Measurements from ENCODE around the gene OR1L1.

Gene OR1L1

DNA sequence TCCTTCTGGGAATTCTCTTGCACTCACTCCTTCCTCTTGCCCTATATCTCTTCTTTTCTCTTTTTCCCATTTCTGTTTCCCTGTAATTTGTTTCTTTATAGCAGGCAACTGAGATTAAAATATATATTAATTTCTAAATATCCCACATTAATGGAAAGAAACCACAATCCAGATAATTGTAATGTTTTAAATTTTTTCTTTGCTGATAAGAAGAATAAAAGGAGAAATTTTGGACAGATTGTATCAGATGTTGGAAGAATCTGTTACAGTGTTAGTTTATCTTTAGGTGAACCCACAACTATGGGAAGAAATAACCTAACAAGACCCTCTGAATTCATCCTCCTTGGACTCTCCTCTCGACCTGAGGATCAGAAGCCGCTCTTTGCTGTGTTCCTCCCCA, at the start of gene OR1L1:
OR1L1 (plus strand) TSS at position 301 of the 400 bp plus-strand sequence; CDS start at position 301, 0 bp downstream.
- H3K27me3 ChIP-seq (ENCODE audit: control insufficient read depth, insufficient read depth, low read length): no peaks in the 10 kb centered on the region
- H3K9ac ChIP-seq (ENCODE audit: low read depth, low read length): no peak within 1 kb of the TSS
- no peaks in the 10 kb centered on the region for H3K4me1 ChIP-seq (ENCODE audit: control insufficient read depth, insufficient read depth, low read length)
- no peak within 1 kb of the TSS for H3K27ac ChIP-seq (ENCODE audit: low read depth, low read length)
- peaks cover 84% of the 10 kb centered on the region for H3K9me3 ChIP-seq (ENCODE audit: control insufficient read depth, insufficient read depth, low read length)
- H3K4me3 ChIP-seq (ENCODE audit: low read depth, low read length): no peak within 1 kb of the TSS
- no peaks in the 10 kb centered on the region for H3K36me3 ChIP-seq (ENCODE audit: control insufficient read depth, insufficient read depth, low read length)

GRCh38 chr9:122614362-122614761, 47.2 kb upstream of the OR1L1 start, which contains the start of gene OR1Q1:
Gene OR1Q1, plus strand, starts transcription at chr9:122614738. Its CDS starts 0 bp downstream, at chr9:122614738.
- H3K27ac ChIP-seq (ENCODE audit: low read depth, low read length): no peak within 1 kb of the TSS
- H3K9me3 ChIP-seq (ENCODE audit: control insufficient read depth, insufficient read depth, low read length): peaks cover 76% of the 10 kb centered on the region
- H3K36me3 ChIP-seq (ENCODE audit: control insufficient read depth, insufficient read depth, low read length): no peaks in the 10 kb centered on the region
- H3K4me1 ChIP-seq (ENCODE audit: control insufficient read depth, insufficient read depth, low read length): no peaks in the 10 kb centered on the region
- no peaks in the 10 kb centered on the region for H3K27me3 ChIP-seq (ENCODE audit: control insufficient read depth, insufficient read depth, low read length)
- H3K9ac ChIP-seq (ENCODE audit: low read depth, low read length): no peak within 1 kb of the TSS
- H3K4me3 ChIP-seq (ENCODE audit: low read depth, low read length): no peak within 1 kb of the TSS

DNA sequence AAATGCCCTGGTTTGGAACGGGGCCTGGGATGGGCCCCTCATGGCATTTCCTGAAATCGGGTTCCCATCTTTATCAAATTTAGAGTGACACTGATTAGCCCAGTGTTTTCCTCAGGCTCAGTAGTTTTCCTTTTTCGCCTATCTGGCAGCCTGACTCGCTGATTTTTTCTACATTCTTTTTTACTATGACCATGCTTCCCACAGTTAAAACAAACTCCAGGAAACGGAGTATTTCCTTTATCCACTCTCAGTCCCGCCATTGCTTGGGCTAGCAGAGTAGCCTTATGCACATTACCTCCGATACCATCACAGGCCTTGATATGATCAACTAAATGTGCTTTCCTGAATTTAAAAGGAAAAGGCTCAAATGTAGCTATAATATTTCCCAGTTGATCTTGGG, 41.5 kb upstream of the OR1L1 start:
- Histone ChIP-seq H3K4me3 (ENCODE audit: low read depth, low read length) (no peak overlapping the region), H3K36me3 (ENCODE audit: control insufficient read depth, insufficient read depth, low read length) (no peaks in the 10 kb centered on the region), H3K27ac (ENCODE audit: low read depth, low read length) (no peak overlapping the region), H3K4me1 (ENCODE audit: control insufficient read depth, insufficient read depth, low read length) (no peaks in the 10 kb centered on the region), H3K27me3 (ENCODE audit: control insufficient read depth, insufficient read depth, low read length) (no peaks in the 10 kb centered on the region), H3K9ac (ENCODE audit: low read depth, low read length) (no peak overlapping the region), H3K9me3 (ENCODE audit: control insufficient read depth, insufficient read depth, low read length) (peaks cover 82% of the 10 kb centered on the region)

DNA sequence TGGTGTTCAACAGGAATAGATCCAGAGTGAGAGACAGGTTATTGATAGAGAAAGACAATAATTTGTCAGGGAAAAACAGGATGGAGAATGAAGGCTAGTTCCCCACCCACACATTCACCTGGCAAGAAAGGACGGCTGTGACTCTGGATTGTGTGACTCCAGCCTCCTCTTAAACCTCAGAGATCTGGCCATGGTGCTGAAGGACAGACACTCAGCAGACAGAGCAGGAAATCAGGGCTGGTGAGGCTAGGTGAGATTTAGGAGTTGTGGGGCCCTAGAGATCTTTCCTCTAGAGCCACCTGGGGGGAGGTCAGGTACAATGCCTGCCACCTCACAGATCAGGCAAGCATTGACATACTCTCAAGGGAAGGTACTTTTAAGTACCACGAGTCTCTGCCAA, 19.3 kb upstream of the OR1L1 start:
- Histone ChIP-seq H3K27ac (ENCODE audit: low read depth, low read length) (no peak overlapping the region), H3K4me3 (ENCODE audit: low read depth, low read length) (no peak overlapping the region), H3K9me3 (ENCODE audit: control insufficient read depth, insufficient read depth, low read length) (peaks cover 69% of the 10 kb centered on the region), H3K4me1 (ENCODE audit: control insufficient read depth, insufficient read depth, low read length) (no peaks in the 10 kb centered on the region), H3K27me3 (ENCODE audit: control insufficient read depth, insufficient read depth, low read length) (no peaks in the 10 kb centered on the region), H3K9ac (ENCODE audit: low read depth, low read length) (no peak overlapping the region), H3K36me3 (ENCODE audit: control insufficient read depth, insufficient read depth, low read length) (no peaks in the 10 kb centered on the region)

GRCh38 chr9:122656378-122656777, 5.1 kb upstream of the OR1L1 start:
- no peaks in the 10 kb centered on the region for H3K4me1 ChIP-seq (ENCODE audit: control insufficient read depth, insufficient read depth, low read length)
- H3K9ac ChIP-seq (ENCODE audit: low read depth, low read length): no peak overlapping the region
- H3K27ac ChIP-seq (ENCODE audit: low read depth, low read length): no peak overlapping the region
- H3K27me3 ChIP-seq (ENCODE audit: control insufficient read depth, insufficient read depth, low read length): no peaks in the 10 kb centered on the region
- peaks cover 81% of the 10 kb centered on the region for H3K9me3 ChIP-seq (ENCODE audit: control insufficient read depth, insufficient read depth, low read length)
- H3K4me3 ChIP-seq (ENCODE audit: low read depth, low read length): no peak overlapping the region
- no peaks in the 10 kb centered on the region for H3K36me3 ChIP-seq (ENCODE audit: control insufficient read depth, insufficient read depth, low read length)

- Histone ChIP-seq H3K4me3 (ENCODE audit: low read depth, low read length) (no peak within 1 kb of the TSS), H3K9ac (ENCODE audit: low read depth, low read length) (no peak within 1 kb of the TSS), H3K9me3 (ENCODE audit: control insufficient read depth, insufficient read depth, low read length) (peaks cover 81% of the 10 kb centered on the region), H3K36me3 (ENCODE audit: control insufficient read depth, insufficient read depth, low read length) (no peaks in the 10 kb centered on the region), H3K27me3 (ENCODE audit: control insufficient read depth, insufficient read depth, low read length) (no peaks in the 10 kb centered on the region), H3K4me1 (ENCODE audit: control insufficient read depth, insufficient read depth, low read length) (no peaks in the 10 kb centered on the region), H3K27ac (ENCODE audit: low read depth, low read length) (no peak within 1 kb of the TSS)
These were observed 4.0 kb upstream of the OR1L1 start, which contains the start of gene OR1B1 for GRCh38 chr9:122657527-122657926. Gene OR1B1, minus strand, starts transcription at chr9:122657627.

DNA sequence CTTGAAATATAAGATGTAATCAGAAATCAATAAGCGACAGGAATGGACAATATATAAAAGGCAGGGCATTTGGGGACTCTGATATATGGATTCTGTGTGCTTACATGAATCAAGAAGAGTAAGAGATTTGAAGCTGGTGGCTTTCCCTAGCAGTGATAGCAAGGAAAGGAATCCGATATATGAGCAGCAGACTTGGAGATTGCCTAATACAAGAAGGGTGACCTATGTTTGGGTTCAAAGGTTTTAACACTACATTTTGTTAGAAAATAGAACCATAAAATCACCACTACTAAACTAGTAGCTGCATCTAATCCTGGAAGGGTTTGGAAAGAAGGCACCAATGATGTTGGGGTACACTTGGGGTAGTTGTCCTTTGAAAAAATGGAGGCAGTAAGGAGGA, 11.0 kb downstream of the OR1L1 start:
- no peak overlapping the region for H3K9ac ChIP-seq (ENCODE audit: low read depth, low read length)
- H3K36me3 ChIP-seq (ENCODE audit: control insufficient read depth, insufficient read depth, low read length): no peaks in the 10 kb centered on the region
- H3K27ac ChIP-seq (ENCODE audit: low read depth, low read length): no peak overlapping the region
- H3K9me3 ChIP-seq (ENCODE audit: control insufficient read depth, insufficient read depth, low read length): peaks cover 79% of the 10 kb centered on the region
- H3K4me3 ChIP-seq (ENCODE audit: low read depth, low read length): no peak overlapping the region
- H3K27me3 ChIP-seq (ENCODE audit: control insufficient read depth, insufficient read depth, low read length): no peaks in the 10 kb centered on the region
- H3K4me1 ChIP-seq (ENCODE audit: control insufficient read depth, insufficient read depth, low read length): no peaks in the 10 kb centered on the region

- no peak overlapping the region for H3K9ac ChIP-seq (ENCODE audit: low read depth, low read length)
- H3K36me3 ChIP-seq (ENCODE audit: control insufficient read depth, insufficient read depth, low read length): no peaks in the 10 kb centered on the region
- H3K4me1 ChIP-seq (ENCODE audit: control insufficient read depth, insufficient read depth, low read length): no peaks in the 10 kb centered on the region
- no peaks in the 10 kb centered on the region for H3K27me3 ChIP-seq (ENCODE audit: control insufficient read depth, insufficient read depth, low read length)
- no peak overlapping the region for H3K27ac ChIP-seq (ENCODE audit: low read depth, low read length)
- no peak overlapping the region for H3K4me3 ChIP-seq (ENCODE audit: low read depth, low read length)
- peaks cover 94% of the 10 kb centered on the region for H3K9me3 ChIP-seq (ENCODE audit: control insufficient read depth, insufficient read depth, low read length)
These were observed 23.3 kb downstream of the OR1L1 start for GRCh38 chr9:122684851-122685250.

DNA sequence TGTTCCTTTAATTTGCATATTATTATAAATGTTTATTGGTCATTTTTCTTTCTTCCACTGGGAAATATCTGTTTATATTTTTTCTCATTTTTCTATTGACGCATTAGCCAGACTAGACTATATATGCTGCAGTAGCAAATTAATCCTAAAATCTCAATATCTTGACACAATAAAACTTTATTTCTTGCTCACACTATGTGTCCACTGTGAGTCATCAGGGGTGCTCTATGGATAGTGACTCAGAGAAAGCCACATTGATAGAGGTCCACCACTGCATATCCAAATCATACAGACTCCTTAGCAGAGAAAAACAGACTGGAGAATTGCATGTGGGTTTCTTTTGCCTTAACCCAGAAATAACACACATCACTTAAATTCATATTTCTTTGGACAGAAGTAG, 34.2 kb downstream of the OR1L1 start:
- no peaks in the 10 kb centered on the region for H3K27me3 ChIP-seq (ENCODE audit: control insufficient read depth, insufficient read depth, low read length)
- H3K36me3 ChIP-seq (ENCODE audit: control insufficient read depth, insufficient read depth, low read length): no peaks in the 10 kb centered on the region
- H3K9ac ChIP-seq (ENCODE audit: low read depth, low read length): no peak overlapping the region
- H3K27ac ChIP-seq (ENCODE audit: low read depth, low read length): no peak overlapping the region
- peaks cover 73% of the 10 kb centered on the region for H3K9me3 ChIP-seq (ENCODE audit: control insufficient read depth, insufficient read depth, low read length)
- H3K4me1 ChIP-seq (ENCODE audit: control insufficient read depth, insufficient read depth, low read length): no peaks in the 10 kb centered on the region
- no peak overlapping the region for H3K4me3 ChIP-seq (ENCODE audit: low read depth, low read length)
